Stimulated activated CD8-positive, alpha-beta memory T cell treated with anti-CD3 and anti-CD28 coated beads, Interleukin-15, amount 100 ng/mL, for 4 hours (primary cell): ENCODE measurements around the gene IL17RA.
"Not testable (repeated sequence)": the region's sequence is repeated elsewhere in the genome, so short reads cannot be mapped to it uniquely, and the experiment has no call there.

Experiments used
- DNase-seq, 2 donors: peaks; one replicate each; pipeline ENCODE4 v3.0.0-alpha.2; 2020; ENCODE audit warnings: low read depth in 2 of 2

The IL17RA gene

GRCh38 chr22:17084554-17085276, at the start of gene IL17RA:
TSS of gene IL17RA (plus strand) at chr22:17085000. CDS start at chr22:17085092, 92 bp downstream.
- peak; percentile 85 to 86 for DNase-seq

GRCh38 chr22:17035246-17035645, 49.6 kb upstream of the IL17RA start:
- no peak for DNase-seq

GRCh38 chr22:17035976-17036841, 48.6 kb upstream of the IL17RA start:
- DNase-seq = not testable (repeated sequence)

- not testable (repeated sequence) for DNase-seq
These were observed 47.7 kb upstream of the IL17RA start for GRCh38 chr22:17036842-17037711.

- DNase-seq = no peak
These were observed 41.3 kb upstream of the IL17RA start for GRCh38 chr22:17043521-17043920.

GRCh38 chr22:17046566-17047348, 38.0 kb upstream of the IL17RA start:
- DNase-seq = no peak

- DNase-seq = no peak
These were observed 37.1 kb upstream of the IL17RA start for GRCh38 chr22:17047656-17048055.

GRCh38 chr22:17056058-17056457, 28.7 kb upstream of the IL17RA start:
- no peak for DNase-seq

- DNase-seq = no peak
These were observed 28.0 kb upstream of the IL17RA start for GRCh38 chr22:17056807-17057206.

GRCh38 chr22:17057959-17058814, 26.6 kb upstream of the IL17RA start:
- DNase-seq = peak in 1 of 2 donors; percentile 10

GRCh38 chr22:17060126-17060525, 24.7 kb upstream of the IL17RA start:
- DNase-seq = no peak

- no peak for DNase-seq
These were observed 21.2 kb upstream of the IL17RA start for GRCh38 chr22:17063411-17064106.

GRCh38 chr22:17064498-17065100, 20.2 kb upstream of the IL17RA start:
- DNase-seq = no peak

GRCh38 chr22:17065433-17065832, 19.4 kb upstream of the IL17RA start:
- DNase-seq = no peak

- DNase-seq = no peak
These were observed 11.9 kb upstream of the IL17RA start for GRCh38 chr22:17072877-17073276.

GRCh38 chr22:17074648-17075002, 10.2 kb upstream of the IL17RA start:
- no peak for DNase-seq

GRCh38 chr22:17077255-17077654, 7.5 kb upstream of the IL17RA start:
- no peak for DNase-seq

- DNase-seq = no peak
These were observed 5.2 kb upstream of the IL17RA start for GRCh38 chr22:17079572-17079971.

GRCh38 chr22:17083255-17083654, 1.5 kb upstream of the IL17RA start:
- DNase-seq = no peak
